Activated CD4-positive, alpha-beta T cell treated with anti-CD3 and anti-CD28 coated beads for 48 hours (primary cell): ENCODE measurements around the gene TUBGCP2.
"Not testable (repeated sequence)": the region's sequence is repeated elsewhere in the genome, so short reads cannot be mapped to it uniquely, and the experiment has no call there.

ENCODE experiments used
- DNase-seq: peaks from one replicate; pipeline ENCODE4 v3.0.0-alpha.2; 2020

The TUBGCP2 gene

DNA sequence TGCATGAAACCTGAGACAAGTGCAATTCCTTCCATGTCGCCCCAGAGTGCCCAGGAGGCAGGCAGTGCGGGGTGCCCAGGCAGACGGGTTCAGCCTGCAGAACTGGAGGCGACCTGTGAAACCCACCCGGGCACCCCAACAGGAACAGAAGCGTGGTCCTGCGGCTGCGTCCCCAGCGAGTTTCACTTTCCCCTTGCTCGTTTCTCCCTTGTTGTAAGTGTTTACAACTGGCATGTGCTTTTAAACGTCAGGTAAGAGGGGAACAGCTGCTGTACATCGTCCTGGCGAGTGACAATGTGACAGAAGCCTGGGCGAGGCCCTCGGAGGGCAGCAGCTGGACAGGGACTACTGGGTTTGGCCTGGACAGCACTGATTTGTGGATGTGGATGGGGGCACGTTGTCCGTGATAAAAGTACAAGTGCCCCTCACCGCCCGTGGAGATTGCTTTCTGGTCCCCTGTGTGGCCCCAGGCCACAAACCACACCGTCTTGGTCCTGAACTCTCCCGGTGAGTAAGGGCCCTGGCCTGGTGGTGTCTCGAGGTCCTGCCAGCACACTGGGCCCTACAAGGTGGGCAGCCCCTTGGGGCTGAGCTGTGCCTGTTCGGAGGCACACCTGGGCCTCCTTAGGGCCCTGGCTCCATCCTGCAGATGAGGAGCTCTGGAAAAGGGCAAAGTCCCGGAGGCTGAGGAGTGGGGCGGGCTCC, 67.0 kb downstream of the TUBGCP2 start:
- DNase-seq, result no peak

DNA sequence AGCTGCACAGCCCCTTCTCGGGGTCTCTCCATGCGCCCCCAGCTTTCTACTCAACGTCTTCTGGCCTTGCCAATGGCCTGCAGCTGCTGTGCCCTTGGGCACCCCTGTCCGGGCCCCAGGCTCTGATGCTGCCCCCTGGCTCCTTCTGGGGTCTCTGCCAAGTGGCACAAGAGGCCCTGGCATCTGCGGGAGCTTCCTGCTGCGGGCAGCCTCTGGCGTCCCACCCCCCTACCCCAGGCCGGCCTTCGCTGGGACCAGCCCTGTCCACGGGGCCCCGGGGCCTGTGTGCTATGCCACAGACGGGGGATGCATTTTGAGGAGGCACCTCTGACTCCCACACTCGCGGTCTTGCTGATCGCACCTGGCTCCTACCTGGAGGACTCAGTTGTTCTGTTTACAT, 68.7 kb downstream of the TUBGCP2 start:
- DNase-seq, result no peak

DNA sequence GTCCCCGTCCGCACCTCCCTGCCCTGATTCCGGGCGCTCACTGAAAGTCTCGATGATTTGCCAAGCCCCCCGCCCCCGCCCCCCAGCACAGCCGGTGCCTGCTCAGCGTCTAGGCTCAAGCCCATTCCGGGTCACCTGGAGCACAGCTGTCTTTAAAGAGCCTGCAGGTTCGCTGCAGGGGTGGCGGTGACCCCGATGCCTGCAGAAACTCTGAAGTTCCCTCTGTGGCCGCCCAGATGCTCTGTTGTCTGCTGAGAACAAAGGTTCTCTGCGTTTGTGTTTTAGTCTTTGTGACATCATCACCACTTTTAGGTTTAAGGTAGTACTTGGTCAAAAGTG, 70.2 kb downstream of the TUBGCP2 start:
- no peak for DNase-seq

DNA sequence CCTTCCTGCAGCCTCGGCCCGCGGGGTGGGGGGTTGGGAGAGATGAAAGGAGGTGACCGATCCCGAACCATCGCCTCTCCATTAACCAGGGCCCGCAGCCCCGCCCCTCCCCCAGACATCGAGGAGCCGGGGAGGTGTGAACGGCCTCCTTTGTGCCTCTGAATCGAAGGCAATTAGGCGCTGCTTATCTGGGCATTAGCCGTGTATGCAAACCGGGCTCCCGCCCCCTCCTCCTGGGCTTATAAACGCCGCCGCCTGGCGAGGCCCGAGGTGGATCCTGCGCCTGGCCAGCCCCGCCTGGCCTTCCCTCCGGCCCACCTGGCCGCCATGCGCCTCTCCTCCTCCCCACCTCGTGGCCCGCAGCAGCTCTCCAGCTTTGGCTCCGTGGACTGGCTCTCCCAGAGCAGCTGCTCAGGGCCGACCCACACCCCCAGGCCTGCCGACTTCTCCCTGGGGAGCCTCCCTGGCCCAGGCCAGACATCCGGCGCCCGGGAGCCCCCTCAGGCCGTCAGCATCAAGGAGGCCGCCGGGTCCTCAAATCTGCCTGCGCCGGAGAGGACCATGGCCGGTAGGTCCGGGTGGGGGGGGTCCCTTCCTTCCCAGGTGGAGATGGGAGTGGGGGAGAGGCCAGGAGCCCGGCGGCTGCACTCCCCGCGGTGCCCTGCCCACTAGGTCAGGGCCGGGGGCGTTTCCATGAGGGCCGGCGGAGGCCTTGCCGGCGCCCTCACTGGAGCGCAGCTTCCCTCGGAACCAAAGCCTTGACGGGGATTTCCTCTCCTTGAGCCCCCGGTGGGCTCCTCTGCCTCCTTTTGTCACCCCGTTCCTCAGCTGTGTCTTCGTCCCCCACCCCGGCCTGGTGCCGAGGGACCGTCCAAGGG, 70.8 kb downstream of the TUBGCP2 start, which contains the start of gene VENTX:
VENTX (plus strand) TSS at position 268 of the 878 bp plus-strand sequence; CDS start at position 328, 60 bp downstream.
- DNase-seq, result no peak

DNA sequence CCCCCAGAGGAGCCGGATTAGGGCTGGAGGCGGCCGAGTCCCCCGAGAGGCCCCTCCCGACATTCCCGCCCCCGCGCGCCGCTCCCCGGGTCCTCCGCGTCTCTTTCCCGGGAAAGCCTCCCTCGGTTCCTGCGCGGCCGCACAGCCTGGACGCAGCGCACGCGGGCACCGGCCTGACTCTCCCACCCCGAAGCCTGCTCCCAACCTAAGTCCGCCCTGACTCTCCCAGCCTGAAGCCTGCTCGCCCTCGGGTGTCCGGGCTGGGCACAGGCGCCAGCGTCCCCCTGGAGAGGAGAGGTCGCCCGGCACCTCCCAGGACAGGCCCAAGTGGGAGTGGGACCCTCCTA, 71.5 kb downstream of the TUBGCP2 start:
- no peak for DNase-seq

DNA sequence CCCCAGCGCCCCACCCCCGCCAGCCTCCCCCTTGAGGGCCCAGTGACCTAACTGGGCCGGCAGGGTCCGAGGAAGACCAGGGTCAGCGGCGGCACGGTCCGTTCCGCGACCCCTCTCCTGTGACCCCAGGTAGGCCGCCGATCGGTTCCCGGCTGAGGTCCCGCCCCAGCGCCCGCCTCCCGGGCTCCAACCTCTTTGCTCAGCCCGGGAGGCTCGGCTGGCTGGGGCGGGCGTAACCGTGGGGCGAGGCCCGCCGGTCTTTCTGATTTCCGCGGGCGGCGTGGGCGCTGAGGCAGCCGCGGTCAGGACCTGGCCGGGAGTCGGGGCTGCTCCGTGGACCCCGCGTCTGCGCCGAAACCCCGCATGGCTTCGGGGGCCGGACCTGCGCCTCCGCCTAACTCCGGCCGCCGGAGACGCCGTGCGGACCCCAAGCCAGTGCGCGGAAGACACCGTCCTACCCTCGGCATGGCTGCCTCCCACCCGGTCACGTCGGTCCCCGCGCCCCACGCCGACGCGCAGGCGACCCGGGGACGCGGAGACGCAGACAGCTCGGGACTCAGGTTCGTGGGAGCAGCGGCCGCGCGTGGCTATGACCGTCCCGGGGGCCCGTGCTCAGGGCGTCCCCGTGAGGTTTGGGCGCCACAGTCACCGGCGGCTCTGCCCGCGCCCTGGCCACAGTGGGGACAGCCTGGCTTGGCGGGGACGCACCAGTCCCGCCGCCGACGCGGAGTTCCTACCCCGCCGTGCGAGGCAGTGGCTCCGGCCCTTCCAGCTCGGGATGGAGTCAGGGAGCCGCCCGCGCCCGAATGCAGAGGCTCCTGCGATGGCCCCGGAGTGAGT, 72.1 kb downstream of the TUBGCP2 start:
- no peak for DNase-seq

DNA sequence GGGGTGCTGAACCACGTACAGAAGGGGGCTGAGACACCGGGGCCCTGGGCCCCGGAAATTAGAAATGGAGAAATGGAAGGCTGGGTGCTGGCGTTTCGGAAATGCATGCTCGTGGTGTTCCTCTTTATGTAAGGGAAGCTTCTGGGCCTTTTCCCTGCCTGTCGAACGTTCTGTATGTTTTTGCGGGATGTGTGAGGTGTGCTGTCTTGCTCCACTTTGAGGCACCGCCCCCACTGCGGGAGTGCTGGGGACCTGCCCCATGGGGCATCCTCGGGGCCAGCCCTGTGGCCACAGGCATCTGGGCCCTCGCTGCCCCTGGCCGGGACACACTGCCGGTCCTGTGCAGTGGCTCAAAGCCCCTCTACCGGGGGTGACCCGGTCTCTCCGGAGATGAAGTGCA, 72.7 kb downstream of the TUBGCP2 start:
- no peak for DNase-seq

DNA sequence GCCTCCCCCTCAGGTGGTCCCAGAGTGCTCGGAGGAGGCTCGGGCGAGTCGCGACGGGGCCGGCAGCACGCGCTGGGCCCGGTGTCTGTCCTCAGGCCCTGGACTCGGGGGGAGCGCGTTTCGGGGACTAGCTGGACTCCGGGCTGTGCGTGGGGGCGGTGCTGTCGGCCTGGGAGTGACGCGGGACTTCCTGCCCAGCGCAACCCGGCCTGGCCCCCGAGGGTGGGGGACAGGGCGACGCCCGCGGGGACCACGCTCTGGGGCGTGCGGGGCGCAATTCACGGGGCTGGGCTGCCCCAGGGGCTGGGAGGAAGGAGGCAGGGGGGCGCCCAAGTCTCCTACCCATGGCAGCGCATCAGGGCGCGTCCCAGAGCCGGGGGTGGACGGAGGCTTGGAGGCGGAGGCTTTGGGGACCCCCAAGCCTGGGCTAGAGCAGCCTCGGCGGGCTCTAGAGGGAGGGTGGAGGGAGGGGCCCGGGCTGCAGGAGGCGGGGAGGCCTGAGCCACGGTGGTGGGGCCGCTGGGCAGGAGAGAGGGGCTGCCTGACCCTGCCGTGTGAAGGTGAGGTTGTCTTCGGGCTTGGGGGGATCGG, 73.3 kb downstream of the TUBGCP2 start:
- no peak for DNase-seq

DNA sequence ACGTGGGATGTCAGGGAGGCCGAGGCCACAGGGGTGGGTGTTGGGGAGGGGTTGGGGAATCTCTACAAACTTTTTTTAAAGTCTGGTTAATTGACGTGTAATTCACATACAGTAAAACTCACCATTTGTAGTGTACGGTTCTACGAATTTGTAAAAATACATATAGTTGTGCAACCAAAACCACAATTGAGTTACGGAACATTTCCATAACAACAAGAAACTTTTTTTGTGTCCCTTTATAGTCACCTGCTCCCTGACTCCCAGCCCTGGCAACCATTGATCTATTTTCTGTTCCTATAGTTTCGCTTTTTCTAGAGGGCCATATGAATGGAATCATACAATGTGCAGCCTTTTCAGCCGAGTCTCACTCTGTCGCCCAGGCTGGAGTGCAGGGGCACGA, 73.9 kb downstream of the TUBGCP2 start:
- DNase-seq, result not testable (repeated sequence)

DNA sequence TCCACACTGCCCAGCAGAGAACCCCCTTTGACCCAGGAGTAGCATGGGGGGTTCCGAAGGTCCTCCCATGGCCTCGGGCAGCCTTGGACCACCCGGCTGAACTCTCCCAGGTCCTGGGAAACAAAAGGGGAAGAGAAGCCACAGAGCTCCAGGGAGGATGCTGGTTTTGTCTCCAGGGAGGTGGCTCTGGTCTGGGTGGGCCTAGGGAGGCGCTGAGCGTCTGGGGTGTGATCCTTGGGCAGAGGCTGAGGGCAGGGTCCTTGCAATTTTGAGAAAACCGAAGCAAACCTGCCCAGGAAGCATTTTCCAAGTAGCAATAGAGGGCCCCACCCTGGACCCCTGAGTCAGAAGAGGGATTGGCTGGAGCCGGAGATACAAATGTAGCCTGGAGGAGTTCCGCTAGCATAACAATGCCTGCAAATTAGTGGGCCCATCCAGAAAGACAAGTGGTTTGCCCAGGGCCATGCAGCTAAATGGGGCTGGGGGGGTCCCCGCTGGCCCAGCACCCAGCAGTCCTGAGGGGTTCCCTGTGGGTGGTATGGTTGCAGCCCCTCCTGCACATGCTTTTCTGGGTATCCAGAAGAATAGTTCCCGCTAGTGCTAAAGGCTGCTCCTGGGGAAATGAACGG, 76.6 kb downstream of the TUBGCP2 start:
- no peak for DNase-seq

DNA sequence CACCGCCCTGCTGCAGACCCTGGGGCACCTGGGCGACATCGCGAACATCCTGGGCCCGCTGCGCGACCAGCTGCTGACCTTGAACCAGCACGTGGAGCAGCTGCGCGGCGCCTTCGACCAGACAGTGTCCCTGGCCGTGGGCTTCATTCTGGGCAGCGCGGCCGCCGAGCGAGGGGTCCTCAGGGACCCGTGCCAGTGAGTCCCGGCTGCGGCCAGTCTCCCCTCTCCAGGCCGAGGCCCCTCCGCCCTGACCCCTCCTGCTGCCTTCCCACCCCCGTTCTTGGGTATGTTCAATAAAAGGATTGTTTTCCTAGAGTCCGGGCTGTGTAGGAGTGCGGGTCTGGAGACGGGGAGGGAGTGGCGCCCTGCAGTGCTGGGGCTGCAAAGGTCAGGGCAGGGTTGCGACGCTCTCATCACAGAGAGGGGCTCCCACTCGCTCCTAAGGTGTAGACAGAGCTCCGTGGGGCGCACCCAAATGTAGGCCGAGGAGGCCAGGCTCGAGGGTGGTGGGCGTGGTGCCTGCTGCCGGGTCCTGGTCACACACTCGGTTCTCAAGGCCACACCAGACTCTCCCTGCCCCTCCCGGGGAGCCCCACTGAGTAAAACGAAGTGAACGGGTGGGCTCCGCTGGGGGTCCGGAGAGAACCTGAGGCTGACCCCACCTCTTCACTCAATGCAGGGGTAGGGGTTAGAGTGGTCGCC, 77.3 kb downstream of the TUBGCP2 start:
- no peak for DNase-seq

DNA sequence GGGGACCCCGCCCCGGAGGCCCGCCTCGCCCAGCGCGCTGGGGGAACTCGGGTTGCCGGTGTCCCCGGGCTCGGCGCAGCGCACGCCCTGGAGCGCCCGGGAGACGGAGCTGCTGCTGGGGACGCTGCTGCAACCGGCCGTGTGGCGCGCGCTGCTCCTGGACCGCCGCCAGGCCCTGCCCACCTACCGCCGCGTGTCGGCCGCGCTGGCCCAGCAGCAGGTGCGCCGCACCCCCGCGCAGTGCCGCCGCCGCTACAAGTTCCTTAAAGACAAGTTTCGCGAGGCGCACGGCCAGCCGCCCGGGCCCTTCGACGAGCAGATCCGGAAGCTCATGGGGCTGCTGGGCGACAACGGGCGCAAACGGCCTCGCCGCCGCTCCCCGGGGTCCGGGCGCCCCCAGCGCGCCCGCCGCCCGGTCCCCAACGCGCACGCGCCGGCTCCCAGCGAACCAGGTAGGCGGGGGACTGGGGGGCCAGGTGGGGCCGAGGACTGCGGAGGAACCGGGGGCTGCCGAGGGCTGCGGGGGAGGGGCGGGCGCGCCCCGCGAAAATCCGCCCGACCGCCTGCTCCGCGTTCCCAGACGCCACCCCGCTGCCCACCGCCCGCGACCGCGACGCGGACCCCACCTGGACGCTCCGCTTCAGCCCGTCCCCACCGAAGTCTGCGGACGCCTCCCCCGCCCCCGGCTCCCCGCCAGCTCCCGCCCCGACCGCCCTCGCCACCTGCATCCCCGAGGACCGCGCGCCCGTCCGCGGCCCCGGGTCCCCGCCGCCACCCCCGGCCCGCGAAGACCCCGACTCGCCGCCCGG, 78.1 kb downstream of the TUBGCP2 start:
- DNase-seq, result peak; percentile 34

DNA sequence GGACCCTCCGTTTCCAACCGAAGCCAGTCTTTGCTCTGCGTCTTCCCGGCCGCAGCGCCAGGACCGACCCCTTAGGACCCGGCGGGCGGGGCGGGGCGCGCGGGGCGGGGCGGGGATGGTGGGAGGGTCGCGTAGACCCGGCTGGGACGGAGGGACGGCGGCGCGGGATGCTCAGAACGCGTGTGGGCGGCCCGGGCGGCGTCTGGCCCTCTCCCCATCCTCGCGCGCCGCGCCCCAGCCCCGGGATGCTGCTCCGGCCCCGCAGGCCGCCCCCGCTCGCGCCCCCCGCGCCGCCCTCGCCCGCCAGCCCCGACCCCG, 78.7 kb downstream of the TUBGCP2 start, which contains the start of gene UTF1:
UTF1 (plus strand) TSS at position 174 of the 318 bp plus-strand sequence; CDS start at position 246, 72 bp downstream.
- DNase-seq, result no peak

DNA sequence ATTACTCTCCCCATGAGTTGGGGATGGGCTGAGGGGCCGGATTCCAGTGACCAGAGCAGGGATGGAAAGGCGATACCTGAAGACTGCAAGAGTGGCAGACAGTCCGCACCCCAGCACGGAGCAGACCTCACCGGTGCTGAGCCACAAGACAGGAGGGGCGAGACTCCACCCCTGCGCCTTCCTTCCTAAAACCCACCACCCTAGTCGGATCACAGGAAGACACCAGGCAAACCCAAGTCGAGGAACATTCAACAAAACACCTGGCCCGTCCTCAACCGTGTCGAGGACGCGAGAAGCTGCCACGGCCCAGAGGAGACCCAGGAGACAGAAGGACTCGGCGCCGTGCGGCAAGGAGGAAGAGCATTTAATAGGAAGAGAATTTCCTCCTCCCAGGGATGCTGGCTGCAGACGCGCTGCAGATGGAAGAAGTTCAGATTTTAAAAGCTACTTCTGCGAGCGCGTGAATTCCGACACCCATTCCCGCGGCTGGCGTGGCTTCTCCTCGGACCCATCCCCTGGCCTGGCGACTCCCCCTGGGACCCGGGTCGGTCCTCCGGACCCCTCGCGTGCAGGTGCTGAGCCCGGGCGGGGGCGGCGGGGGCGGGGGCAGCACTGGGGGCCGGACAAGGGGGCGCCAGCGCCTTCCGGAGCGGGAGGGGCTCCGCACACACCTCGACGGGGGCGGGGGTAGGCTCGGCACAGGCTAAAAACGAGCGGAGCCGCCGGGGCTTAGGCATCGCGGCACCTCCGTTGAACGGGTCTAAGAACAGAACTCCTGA, 79.2 kb downstream of the TUBGCP2 start:
- DNase-seq, result no peak
